ENCODE data around the gene CAMSAP3. TPM values are rescaled to one million over a fixed set of nuclear protein-coding genes. Genes with fewer than 3 reads are reported as not detected.
A peak's percentile ranks its signal among the peaks of the same experiment; 100 is the strongest.

The CAMSAP3 gene
- total RNA-seq, 1 experiment from 2014 or later, result not detected

DNA sequence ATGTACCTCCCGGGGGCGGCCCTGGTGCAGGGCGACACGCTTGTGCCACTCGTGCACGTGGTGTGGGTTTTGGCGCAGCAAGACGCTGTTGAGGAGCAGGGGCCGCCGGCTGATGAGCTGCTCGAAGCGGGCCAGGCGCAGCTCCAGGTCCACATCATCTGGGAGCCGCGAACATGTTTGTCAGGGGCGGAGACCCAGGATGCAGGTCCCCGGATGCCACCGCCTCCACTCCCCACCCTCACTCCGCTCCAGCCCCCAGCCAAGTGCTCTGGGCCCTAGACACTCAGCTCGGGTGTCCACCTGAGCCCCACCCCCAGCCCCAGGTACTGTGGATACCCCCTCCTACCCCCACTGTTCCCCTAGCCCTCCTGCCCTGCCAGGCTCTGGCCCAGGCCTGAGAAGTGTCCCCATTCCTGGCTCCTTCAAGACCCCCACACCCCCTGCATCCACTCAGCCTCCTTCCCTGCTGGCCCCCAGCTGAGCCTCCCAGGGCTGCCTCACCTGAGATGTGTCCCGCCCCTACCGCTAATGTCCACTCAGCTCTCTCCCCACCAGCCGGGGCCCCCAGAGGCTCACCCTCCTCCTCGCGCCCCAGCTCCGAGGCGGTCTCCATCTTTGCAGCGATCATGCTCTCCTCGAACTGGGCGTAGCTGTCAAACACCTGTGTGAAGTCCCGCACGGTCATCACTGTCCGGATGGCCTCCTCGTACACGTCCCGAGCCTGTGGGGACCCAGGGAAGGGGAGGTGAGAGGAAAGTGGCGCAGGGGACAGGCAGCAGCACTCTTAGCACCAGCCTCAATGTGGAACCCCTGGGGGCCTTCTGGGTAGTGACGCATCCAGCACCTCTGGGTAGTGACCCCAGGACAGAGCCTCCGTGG, 28.3 kb downstream of the CAMSAP3 start:
- no peak overlapping the region for H3K4me3 ChIP-seq
- peaks cover 8% of the 10 kb centered on the region for H3K4me1 ChIP-seq (replicated peaks)
- DNase-seq (ENCODE audit: low read depth in 1 of 2, low spot score in 2 of 2), result no peak
- no peak overlapping the region for H3K27ac ChIP-seq
- no peaks in the 10 kb centered on the region for H3K27me3 ChIP-seq (replicated peaks)
- peaks cover 71% of the 10 kb centered on the region for H3K36me3 ChIP-seq
- no peaks in the 10 kb centered on the region for H3K9me3 ChIP-seq (replicated peaks)

DNA sequence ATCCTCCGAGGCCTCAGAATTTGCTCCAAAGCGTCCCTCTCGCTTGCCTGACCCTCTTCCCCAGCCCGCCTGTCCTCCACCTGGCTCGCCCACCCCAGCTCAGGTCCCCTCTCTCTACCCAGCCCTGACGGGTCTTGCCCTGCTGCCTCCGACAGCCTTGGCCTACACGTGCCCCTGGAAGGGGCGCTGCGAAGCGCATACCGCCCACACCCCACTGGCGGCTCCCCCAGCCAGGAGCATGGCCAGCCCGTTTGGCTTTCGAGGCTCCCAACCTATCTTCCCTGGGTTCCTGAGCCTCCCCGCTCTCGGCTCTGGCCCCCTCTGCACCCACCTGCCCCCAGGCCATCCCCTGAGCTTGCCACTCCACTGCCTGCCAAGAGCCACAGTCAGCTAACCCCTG, 29.1 kb downstream of the CAMSAP3 start:
- Histone ChIP-seq H3K4me3 (no peak overlapping the region), H3K27me3 (replicated peaks) (no peaks in the 10 kb centered on the region), H3K9me3 (replicated peaks) (no peaks in the 10 kb centered on the region), H3K27ac (no peak overlapping the region), H3K36me3 (peaks cover 68% of the 10 kb centered on the region), H3K4me1 (replicated peaks) (peaks cover 8% of the 10 kb centered on the region)
- no peak for DNase-seq (ENCODE audit: low read depth in 1 of 2, low spot score in 2 of 2)

DNA sequence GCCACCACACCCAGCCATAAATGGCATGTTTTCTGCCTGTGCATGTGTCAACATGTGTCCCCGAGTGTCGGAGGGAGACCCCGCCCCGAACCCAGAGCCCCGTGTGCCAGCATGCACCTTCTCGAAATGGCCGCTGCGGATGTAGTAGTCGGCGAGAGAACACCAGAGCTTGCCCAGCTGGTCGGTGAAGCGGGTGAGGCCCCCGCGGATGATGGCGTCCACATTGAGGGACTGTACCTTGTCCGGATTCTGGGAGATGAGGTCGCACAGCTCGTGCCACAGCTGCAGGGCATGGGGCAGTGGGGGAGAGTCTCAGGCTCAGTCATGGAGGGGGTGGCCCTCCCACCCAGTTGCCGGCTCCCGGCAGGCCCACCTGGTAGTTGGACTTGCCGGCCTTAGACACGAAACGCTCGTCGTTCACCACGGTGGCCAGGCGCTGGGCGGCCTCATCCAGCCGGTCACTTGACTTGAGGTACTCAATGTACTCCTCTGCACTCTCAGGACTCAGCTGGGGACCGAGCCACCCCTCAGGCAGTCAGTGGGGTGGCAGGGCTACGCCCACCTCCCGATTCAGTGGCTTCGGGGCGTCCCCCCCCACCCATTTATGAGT, 30.2 kb downstream of the CAMSAP3 start:
- DNase-seq (ENCODE audit: low read depth in 1 of 2, low spot score in 2 of 2), result no peak
- Histone ChIP-seq H3K27me3 (replicated peaks) (no peaks in the 10 kb centered on the region), H3K36me3 (peaks cover 58% of the 10 kb centered on the region), H3K4me3 (no peak overlapping the region), H3K27ac (no peak overlapping the region), H3K4me1 (replicated peaks) (peaks cover 15% of the 10 kb centered on the region), H3K9me3 (replicated peaks) (no peaks in the 10 kb centered on the region)

DNA sequence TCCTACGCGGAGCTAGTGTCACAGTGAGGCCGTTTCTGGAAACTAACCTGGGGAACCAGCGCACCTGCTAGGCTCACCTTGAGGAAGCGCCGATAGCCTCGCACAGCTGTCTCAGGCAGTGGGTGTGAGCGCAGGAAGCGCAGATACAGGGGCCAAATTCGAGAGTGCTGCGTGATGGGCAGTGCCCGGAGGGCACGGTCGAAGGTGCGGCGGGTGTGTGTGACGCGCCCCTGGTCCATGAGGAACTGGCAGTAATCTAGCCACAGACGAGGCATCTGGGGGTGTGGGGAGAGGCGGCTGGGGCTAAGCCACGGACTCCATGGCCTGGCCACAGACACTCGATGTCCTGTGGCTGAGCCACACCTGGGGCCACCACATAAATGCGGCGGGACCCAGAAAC, 31.5 kb downstream of the CAMSAP3 start:
- no peak overlapping the region for H3K27ac ChIP-seq
- DNase-seq (ENCODE audit: low read depth in 1 of 2, low spot score in 2 of 2), result no peak
- no peaks in the 10 kb centered on the region for H3K27me3 ChIP-seq (replicated peaks)
- no peaks in the 10 kb centered on the region for H3K9me3 ChIP-seq (replicated peaks)
- H3K36me3 ChIP-seq, result peaks cover 48% of the 10 kb centered on the region
- H3K4me1 ChIP-seq (replicated peaks), result peaks cover 16% of the 10 kb centered on the region
- H3K4me3 ChIP-seq, result no peak overlapping the region

DNA sequence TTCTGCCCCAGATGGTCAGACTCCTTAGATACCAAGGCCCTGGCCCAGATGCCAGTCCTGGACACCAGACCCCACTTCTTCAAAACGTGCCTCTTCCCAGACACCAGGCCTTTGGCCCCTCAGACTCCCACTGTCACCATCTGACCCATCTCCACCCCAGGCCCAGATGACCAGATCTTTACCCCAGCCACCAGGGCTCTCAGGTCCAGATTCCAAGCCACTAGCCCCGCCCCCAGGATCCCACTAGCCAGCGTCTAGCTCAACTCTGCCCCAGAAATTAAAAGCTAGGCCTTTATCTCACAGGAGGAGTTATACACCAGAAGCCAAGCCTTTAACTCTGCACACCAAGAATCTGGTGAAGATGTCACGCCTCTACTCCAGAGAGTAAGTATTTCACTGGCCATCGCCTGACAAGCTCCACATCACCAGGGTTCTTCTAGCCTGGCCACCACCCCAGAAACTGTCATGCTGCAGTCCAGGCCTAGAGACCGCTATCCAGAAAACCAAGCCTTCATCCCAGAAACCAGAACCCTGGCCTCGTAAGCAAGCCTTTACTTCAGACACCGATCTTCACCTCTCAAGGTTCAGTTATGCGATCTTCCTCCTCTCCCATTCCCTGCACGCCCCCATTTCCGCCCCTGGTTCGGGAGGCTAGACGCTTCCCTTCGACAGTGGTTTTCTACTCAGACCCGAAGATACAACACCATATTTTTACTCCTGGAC, 33.1 kb downstream of the CAMSAP3 start:
- no peak for DNase-seq (ENCODE audit: low read depth in 1 of 2, low spot score in 2 of 2)
- H3K4me3 ChIP-seq, result peak overlapping the region; percentile 69
- peaks cover 36% of the 10 kb centered on the region for H3K36me3 ChIP-seq
- peak overlapping the region; percentile 55 for H3K27ac ChIP-seq
- no peaks in the 10 kb centered on the region for H3K27me3 ChIP-seq (replicated peaks)
- H3K4me1 ChIP-seq (replicated peaks), result peaks cover 16% of the 10 kb centered on the region
- H3K9me3 ChIP-seq (replicated peaks), result no peaks in the 10 kb centered on the region

DNA sequence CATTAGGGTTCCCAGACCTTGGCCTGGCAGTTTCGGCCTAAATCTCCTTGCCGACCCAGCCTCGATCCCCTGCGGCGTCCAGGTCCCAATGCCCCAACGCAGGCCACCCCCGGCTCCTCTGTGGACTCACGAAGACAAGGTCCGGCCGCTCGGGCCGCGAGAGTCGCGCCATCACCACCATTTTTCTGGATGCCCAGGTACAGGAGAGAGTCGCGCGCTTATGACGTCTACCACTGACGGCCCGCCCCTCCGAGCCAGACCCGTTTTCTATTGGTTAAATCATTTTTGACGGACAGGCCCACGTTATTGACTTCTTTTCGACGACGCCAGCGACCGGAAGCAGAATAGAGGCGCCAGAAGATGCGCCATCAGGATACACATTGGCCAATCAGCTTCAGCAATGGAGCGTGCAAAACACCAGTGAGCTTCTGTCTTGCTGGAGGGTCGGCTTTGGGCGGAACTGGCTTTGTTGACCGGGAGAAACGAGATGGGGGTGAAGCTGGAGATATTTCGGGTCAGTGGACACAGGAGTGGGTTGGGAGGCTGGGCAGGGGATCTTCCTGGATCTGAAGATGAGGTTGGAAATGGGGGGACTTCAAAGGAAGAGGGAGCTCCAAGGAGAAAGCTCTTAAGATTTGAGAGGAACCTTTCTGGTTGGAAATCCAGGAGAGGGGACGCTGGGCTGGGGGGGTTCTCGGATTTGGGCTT, 33.8 kb downstream of the CAMSAP3 start, which contains the start of the genes PET100 and XAB2:
PET100 (plus strand) TSS at position 447 of the 708 bp plus-strand sequence; CDS start at position 488, 41 bp downstream.
XAB2 (minus strand) TSS at position 199 of the 708 bp plus-strand sequence; CDS start at position 181, 18 bp downstream.
- peaks cover 32% of the 10 kb centered on the region for H3K36me3 ChIP-seq

DNA sequence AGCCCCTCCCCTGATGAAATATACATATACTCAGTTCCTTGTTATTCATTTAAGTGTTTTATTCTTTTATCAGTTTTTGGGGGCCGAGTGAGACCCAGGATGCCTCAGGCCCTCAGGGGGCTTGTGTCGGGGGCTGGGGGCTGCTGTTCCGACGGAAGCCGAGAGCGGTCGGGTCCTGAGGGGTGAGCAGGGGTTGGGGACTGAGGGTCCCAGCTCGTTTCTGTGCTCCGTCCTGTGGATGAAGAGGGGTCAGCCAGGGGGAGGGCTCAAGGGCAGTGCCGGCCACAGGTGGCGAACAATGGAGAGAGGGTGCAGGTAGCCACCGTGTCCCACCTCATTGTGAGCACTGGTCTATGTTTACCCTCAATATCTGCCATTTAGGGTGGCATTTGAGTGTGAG, 35.9 kb downstream of the CAMSAP3 start:
- peaks cover 16% of the 10 kb centered on the region for H3K4me1 ChIP-seq (replicated peaks)
- no peaks in the 10 kb centered on the region for H3K9me3 ChIP-seq (replicated peaks)
- peaks cover 16% of the 10 kb centered on the region for H3K27me3 ChIP-seq (replicated peaks)
- no peak overlapping the region for H3K4me3 ChIP-seq
- peaks cover 18% of the 10 kb centered on the region for H3K36me3 ChIP-seq
- no peak for DNase-seq (ENCODE audit: low read depth in 1 of 2, low spot score in 2 of 2)
- H3K27ac ChIP-seq, result no peak overlapping the region

More for the DNA sequence above, 33.8 kb downstream of the CAMSAP3 start, which contains the start of the genes PET100 and XAB2:
- H3K27ac ChIP-seq, result peak within 1 kb of the TSS; percentile 81
- H3K9me3 ChIP-seq (replicated peaks), result no peaks in the 10 kb centered on the region
- DNase-seq (ENCODE audit: low read depth in 1 of 2, low spot score in 2 of 2), result peak; percentile 97 to 98
- H3K4me1 ChIP-seq (replicated peaks), result peaks cover 16% of the 10 kb centered on the region
- peak within 1 kb of the TSS; percentile 69 for H3K4me3 ChIP-seq
- peaks cover 5% of the 10 kb centered on the region; the same call in 1 of the 2 replicates for H3K27me3 ChIP-seq (replicated peaks)

DNA sequence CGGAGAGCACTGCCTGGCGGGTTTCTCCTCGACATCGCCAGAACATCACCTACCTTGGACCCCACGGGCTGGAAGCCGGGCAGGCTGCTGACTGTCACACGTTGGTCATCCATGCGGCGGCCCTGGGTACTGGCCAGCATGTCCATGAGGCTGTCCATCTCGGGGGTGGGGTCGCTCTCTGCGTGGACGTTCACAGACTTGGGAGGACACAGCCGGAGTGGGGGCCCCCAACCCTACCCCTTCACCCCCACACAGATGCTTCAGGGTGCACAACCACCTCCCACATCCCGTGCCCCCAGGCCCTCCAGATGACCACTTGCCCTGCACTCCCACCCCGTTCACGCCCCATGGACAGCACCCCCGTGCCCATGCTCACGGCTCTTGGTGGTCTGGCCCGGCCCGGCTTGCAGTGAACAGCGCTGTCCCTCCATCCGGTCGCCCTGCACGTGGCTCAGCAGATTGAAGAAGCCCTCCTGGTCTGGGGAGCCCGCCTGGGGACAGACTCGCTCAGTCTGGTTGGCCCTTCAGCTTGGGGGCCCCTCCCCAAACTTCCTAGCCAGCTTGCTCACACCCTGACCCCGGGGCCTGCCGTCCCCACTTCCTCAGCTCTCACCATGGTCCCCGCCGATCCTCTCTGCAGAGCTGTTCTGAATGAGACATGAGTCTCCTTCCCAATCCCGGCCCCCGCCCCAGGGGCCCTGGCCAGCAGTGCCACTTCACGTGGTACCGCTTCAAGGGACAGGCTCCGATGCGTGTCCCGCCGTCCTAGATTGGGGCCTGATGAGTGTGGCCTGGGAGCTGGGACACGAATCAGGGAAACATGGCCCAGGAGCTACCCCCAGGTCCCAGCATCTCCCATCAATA, 36.9 kb downstream of the CAMSAP3 start:
- no peaks in the 10 kb centered on the region for H3K9me3 ChIP-seq (replicated peaks)
- no peak for DNase-seq (ENCODE audit: low read depth in 1 of 2, low spot score in 2 of 2)
- H3K4me3 ChIP-seq, result no peak overlapping the region
- peaks cover 26% of the 10 kb centered on the region for H3K27me3 ChIP-seq (replicated peaks)
- H3K36me3 ChIP-seq, result peaks cover 9% of the 10 kb centered on the region
- H3K4me1 ChIP-seq (replicated peaks), result peaks cover 16% of the 10 kb centered on the region
- no peak overlapping the region for H3K27ac ChIP-seq

DNA sequence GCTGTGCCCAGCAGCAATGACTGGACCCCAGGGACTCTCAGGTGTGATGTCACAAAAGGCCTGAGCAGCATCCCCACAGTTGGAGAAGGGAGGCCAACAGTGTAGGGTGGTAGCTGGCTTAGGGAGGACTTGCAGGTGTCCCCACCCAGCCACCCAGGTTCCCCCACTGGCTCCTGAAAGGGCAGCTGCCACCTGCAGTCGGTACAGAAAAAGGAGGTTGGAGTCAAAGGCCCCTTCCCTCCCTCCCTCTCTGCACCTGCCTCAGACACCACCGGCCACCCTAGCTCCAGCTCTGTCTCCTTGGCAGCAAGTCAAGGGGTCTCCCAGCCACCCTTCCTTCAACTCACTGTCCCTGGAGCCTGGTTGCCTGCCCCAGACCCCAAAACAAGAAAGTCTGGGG, 38.0 kb downstream of the CAMSAP3 start, which contains the start of gene PCP2:
PCP2 (minus strand) TSS at position 22 of the 400 bp plus-strand sequence. CDS start 262 bp downstream, outside the sequence.
- no peak within 1 kb of the TSS for H3K4me3 ChIP-seq
- H3K27me3 ChIP-seq (replicated peaks), result peaks cover 31% of the 10 kb centered on the region
- H3K9me3 ChIP-seq (replicated peaks), result no peaks in the 10 kb centered on the region
- DNase-seq (ENCODE audit: low read depth in 1 of 2, low spot score in 2 of 2), result no peak
- no peak within 1 kb of the TSS for H3K27ac ChIP-seq
- 0 out of 2 replicates have a peak, but pooled peaks cover 3% of the 10 kb centered on the region for H3K36me3 ChIP-seq
- peaks cover 8% of the 10 kb centered on the region for H3K4me1 ChIP-seq (replicated peaks)

DNA sequence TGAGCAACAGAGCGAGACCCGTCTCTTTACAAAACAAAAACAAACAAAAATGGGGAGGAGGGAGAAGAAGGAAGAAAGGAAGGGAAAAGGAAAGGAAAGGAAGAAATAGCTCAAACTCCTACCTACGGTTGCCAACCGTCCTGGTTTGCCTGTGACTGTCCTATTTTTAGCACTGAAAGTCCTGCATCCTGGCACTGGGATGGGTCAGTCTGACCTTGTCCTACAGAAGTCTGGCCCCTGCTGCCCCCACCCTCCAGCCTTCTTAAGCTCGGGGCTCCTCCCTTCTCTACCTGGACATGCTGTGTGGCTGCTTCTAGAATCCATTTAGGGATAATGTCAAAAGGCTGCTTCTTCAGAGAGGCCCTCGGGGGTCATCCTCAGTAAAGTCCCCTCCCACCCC, 40.0 kb downstream of the CAMSAP3 start:
- Histone ChIP-seq H3K4me1 (replicated peaks) (peaks cover 3% of the 10 kb centered on the region), H3K4me3 (no peak overlapping the region), H3K27me3 (replicated peaks) (peaks cover 31% of the 10 kb centered on the region), H3K27ac (no peak overlapping the region), H3K36me3 (0 out of 2 replicates have a peak, but pooled peaks cover 3% of the 10 kb centered on the region), H3K9me3 (replicated peaks) (no peaks in the 10 kb centered on the region; the same call in 1 of the 2 replicates)
- DNase-seq (ENCODE audit: low read depth in 1 of 2, low spot score in 2 of 2), result no peak

DNA sequence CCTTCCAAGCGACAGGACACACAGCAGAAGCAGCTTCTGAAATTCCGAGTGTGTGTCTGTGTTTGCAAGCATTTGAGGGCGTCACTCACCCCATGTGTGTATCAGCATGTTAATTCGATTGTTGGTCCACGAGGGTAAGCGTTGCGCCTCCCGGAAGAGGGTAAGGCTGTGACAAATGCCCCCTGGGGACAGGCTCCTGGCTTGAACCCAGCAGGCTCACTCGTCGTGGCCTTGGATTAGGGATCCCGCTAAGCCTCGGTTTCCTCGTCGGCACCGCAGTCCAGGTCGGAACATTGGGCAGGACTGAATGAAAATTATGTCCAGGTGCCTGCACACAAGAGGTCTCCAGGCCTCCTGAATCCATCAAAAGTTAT, 40.6 kb downstream of the CAMSAP3 start:
- Histone ChIP-seq H3K36me3 (0 out of 2 replicates have a peak, but pooled peaks cover 3% of the 10 kb centered on the region), H3K27me3 (replicated peaks) (peaks cover 31% of the 10 kb centered on the region), H3K4me3 (no peak overlapping the region), H3K9me3 (replicated peaks) (no peaks in the 10 kb centered on the region; the same call in 1 of the 2 replicates), H3K4me1 (replicated peaks) (no peaks in the 10 kb centered on the region), H3K27ac (no peak overlapping the region)
- no peak for DNase-seq (ENCODE audit: low read depth in 1 of 2, low spot score in 2 of 2)

DNA sequence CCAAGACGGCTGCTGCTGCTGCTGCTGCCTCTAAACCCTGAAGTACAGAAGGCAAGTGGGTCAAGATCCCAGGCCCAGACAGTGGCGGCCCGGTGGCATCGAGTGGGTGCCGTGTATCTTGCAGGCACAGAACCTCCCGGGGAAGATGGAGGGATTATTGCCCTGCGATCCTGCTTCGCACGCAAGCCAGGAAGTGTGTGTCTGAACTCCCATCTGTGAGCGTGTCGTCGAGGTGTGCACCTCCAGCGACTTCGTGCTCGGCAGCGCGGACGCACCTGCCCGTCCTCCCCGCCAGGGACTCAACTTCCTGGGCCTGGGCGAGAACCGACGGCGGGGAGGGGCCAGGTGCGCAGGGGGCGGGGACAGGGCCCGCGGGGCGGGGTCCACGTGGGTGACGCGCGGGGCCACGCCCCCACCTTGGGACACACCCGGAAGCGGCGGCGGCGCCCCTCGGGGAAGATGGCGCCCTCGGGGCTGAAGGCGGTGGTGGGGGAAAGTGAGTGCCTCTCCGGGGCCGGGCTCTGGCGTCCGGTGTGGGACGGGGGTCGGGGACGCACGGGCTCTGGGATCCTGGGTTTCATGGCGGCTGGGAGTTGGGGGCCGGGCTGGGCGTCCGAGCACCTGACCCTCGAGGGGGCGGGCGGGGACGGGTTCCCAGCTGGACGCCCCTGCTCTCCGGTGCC, 41.2 kb downstream of the CAMSAP3 start, which contains the start of gene STXBP2:
STXBP2 (plus strand) TSS at position 420 of the 683 bp plus-strand sequence; CDS start at position 460, 40 bp downstream.
- no peak within 1 kb of the TSS for H3K4me3 ChIP-seq
- H3K9me3 ChIP-seq (replicated peaks), result no peaks in the 10 kb centered on the region; the same call in 1 of the 2 replicates
- H3K27me3 ChIP-seq (replicated peaks), result peaks cover 31% of the 10 kb centered on the region
- H3K4me1 ChIP-seq (replicated peaks), result no peaks in the 10 kb centered on the region
- H3K27ac ChIP-seq, result no peak within 1 kb of the TSS
- 0 out of 2 replicates have a peak, but pooled peaks cover 3% of the 10 kb centered on the region for H3K36me3 ChIP-seq
- DNase-seq (ENCODE audit: low read depth in 1 of 2, low spot score in 2 of 2), result no peak
